Activated naive CD4-positive, alpha-beta T cell treated with anti-CD3 and anti-CD28 coated beads, Interleukin-2, amount 50 U/mL, for 24 hours (primary cell): ENCODE results near the gene IFT43.

ENCODE experiments used
- H3K27ac Mint-ChIP-seq: one replicate; pipeline ENCODE4 v1.8.0; 2021; ENCODE audit warnings: mild to moderate bottlenecking, mixed read lengths
- H3K27me3 Mint-ChIP-seq: one replicate; pipeline ENCODE4 v1.8.0; 2021; ENCODE audit warnings: mixed read lengths
- H3K36me3 Mint-ChIP-seq: one replicate; pipeline ENCODE4 v1.8.0; 2021; ENCODE audit warnings: mixed read lengths
- H3K4me1 Mint-ChIP-seq: one replicate; pipeline ENCODE4 v1.8.0; 2021; ENCODE audit warnings: mixed read lengths
- H3K4me3 Mint-ChIP-seq: one replicate; pipeline ENCODE4 v1.8.0; 2021; ENCODE audit warnings: mild to moderate bottlenecking, mixed read lengths
- H3K9me3 Mint-ChIP-seq: one replicate; pipeline ENCODE4 v1.8.0; 2021; ENCODE audit warnings: mixed read lengths

The IFT43 gene

DNA sequence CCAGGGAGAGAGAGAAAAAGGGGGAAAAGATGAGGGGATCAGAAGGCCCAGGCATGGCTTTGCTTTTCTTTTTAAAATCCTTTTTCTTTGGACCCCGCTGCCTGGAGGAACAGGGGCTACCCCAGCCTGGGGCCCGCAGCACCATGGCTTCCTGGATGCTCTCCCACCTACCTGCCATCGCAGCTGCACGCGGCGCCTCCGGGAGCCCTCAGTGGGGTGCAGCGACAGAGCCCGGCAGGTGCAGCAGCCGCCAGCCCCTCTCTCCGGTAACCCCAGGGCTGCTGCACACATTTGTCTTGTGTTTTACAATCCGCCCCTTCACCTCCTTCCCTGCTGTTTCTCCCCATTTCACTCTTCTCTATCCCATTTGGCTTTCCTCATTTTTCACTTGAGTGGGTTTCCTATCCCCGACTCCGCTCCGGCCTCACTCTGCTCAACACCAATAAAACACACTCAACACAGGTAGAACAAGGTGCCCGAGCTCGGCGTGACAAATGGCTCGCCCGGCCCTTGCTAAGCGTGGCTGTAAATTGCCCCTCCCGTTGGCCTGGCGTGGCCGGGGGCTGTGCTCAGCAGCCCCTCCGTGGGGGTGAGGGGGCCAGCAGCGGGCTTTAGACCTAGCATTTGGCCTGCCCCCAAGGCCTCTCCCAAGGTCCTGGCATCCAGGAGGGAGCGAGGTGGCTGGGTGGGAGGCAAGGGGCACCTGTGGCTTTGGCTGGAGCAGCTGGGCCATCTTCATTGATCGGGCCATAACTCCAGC, 113.5 kb downstream of the IFT43 start:
- Mint-ChIP-seq H3K36me3 (no peaks in the 10 kb centered on the region), H3K9me3 (no peaks in the 10 kb centered on the region), H3K4me3 (no peak overlapping the region), H3K27me3 (peaks cover 5% of the 10 kb centered on the region), H3K27ac (no peak overlapping the region), H3K4me1 (no peaks in the 10 kb centered on the region)

DNA sequence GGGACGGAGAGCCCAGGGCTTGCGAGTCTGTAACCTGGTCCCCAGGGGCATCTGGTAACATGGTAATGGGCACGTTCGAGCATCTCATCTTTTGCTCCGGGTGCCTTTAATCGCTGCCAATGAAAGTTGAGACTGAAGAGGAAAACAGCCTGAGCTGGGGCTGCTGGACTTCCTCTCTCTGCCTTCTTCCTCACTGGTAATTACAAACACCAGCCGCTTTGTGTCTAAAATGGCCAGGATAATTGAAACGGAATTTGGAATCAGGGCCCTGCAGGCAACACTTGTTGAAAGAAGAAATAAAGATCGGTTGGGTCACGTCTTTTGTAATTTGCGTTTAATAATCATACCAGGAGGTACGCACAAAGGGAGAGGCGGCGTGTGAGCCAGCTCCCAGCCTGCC, 114.7 kb downstream of the IFT43 start:
- Mint-ChIP-seq H3K27ac (no peak overlapping the region), H3K4me3 (no peak overlapping the region), H3K36me3 (no peaks in the 10 kb centered on the region), H3K9me3 (no peaks in the 10 kb centered on the region), H3K27me3 (peaks cover 5% of the 10 kb centered on the region), H3K4me1 (no peaks in the 10 kb centered on the region)

DNA sequence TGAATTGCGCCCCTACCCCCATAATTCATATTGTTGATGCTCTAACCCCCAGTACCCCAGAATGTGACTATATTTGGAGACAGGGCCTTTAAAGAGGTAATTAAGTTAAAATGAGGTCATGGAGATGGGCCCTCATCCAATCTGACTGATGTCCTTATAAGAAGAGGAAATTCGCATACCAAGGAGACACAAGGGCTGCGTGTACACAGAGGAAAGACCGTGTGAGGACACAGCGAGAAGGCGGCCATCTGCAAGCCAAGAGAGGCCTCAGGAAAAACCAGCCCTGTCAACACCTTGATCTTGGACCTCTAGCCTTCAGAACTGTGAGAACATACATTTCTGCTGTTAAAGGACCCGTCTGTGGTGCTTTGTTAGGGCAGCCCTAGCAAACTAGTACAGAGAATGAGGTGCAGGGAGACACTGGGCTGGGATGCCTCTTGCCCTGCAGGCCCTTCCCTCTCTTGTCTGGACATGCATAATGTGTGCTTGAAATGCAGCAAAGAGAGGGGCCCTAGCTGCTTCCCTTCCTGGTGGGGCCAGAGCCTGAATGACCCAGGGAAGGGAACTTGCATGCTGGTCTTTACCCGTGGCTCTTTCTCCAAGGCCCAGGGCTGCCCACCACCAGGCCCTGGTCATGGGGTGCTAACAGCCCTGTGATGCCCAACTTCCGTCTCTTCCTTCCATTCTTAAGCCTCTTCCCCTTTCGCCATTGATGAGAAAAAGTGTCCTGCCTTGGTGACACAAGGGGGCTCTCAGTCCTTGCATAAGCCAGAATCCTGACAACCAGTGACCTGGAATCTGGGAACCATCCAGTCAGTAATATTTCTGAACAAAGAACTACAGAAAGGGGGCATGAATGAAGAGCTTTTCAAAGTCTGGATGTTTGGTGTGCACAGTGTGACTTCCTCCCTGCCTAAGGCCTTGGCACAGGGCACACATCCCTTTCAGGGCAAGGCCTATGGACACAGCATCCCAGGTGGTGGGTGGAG, 116.1 kb downstream of the IFT43 start:
- Mint-ChIP-seq H3K9me3 (no peaks in the 10 kb centered on the region), H3K36me3 (no peaks in the 10 kb centered on the region), H3K4me3 (no peak overlapping the region), H3K27me3 (peaks cover 8% of the 10 kb centered on the region), H3K4me1 (no peaks in the 10 kb centered on the region), H3K27ac (no peak overlapping the region)

DNA sequence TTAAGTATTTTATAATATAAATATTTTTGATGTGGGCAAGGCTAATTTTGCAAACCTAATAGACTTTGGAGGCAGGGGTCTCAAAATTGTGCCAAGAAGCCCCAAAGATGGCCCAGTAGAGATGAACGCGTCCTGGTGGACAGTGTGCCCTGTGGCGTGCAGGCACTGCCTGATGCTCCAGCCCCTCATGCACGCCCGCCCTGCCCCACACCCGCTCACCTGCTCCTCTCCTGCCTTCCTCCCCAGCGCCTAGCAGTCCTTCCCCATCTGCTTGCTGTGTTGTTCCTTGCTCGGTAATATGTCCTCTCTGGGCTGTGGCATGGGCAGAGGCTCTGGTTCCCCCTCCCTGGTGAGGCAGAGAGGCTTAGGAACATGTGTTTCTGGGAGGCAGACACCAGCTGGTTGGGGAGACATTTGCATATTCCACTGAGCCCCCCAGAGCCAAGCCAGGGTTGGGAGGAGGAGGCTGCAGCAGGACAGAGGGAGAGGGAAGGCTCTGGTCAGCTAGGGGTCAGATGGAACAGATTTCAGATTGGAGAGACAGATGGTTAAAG, 119.3 kb downstream of the IFT43 start:
- no peak overlapping the region for H3K4me3 Mint-ChIP-seq
- no peaks in the 10 kb centered on the region for H3K4me1 Mint-ChIP-seq
- no peaks in the 10 kb centered on the region for H3K36me3 Mint-ChIP-seq
- peaks cover 7% of the 10 kb centered on the region for H3K9me3 Mint-ChIP-seq
- H3K27ac Mint-ChIP-seq, result no peak overlapping the region
- peaks cover 8% of the 10 kb centered on the region for H3K27me3 Mint-ChIP-seq

DNA sequence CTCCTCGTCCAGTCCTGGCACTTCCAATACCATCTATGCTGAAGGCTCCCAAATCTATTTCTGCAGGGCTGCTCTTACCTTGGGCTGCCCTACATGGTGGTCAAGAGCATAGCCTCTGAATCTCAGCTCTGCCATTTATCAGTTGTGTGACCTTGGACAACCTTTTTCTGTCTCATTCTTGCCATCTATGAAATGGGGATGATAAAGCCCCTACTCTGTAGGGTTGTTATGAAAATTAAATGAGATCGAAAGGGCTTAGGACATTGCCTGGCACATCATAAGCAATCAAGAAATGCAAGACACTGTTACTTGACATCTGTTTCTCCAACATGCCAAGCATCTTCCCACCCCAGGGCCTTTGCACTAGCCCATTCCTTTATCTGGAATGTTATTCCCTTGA, 120.6 kb downstream of the IFT43 start:
- Mint-ChIP-seq H3K36me3 (no peaks in the 10 kb centered on the region), H3K9me3 (peaks cover 7% of the 10 kb centered on the region), H3K4me3 (no peak overlapping the region), H3K4me1 (no peaks in the 10 kb centered on the region), H3K27me3 (peaks cover 7% of the 10 kb centered on the region), H3K27ac (no peak overlapping the region)

DNA sequence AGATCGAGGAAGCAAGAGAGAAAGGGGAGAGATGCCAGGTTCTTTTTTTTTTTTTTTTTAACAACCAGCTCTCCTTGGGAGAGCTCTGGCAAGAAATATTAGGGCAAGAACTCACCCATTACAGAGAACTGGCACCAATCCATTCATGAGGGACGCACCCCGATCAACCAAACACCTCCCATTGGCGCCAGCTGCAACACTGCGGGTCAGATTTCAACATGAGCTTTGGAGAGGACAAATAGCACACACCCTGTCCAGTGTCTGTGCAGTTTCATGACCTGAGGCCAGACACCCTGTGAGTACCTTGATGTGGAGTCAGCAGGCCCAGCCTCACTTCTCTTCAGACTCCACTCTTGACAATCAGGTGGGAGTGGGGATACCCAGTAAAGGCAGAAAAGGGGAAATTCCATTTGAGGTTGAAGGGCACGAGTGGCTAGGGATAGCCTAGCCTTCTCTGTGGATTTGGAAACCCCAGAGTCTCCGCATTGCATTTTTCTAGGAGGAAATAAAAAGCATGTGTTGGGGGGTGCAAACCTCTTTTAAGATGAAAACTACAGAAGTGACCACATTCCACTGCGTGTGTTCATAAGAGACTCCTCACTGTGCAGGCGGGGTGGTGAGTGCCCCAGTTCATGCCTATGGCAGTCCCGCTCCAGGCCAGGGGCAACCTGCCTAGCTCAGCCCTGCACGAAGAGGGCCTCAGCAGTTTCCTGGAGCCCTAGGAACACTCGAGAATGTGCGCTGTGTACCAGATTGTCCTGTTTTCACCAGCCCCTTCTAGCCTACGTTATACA, 123.7 kb downstream of the IFT43 start:
- no peak overlapping the region for H3K27ac Mint-ChIP-seq
- peaks cover 5% of the 10 kb centered on the region for H3K27me3 Mint-ChIP-seq
- H3K9me3 Mint-ChIP-seq, result peaks cover 7% of the 10 kb centered on the region
- no peaks in the 10 kb centered on the region for H3K4me1 Mint-ChIP-seq
- no peaks in the 10 kb centered on the region for H3K36me3 Mint-ChIP-seq
- no peak overlapping the region for H3K4me3 Mint-ChIP-seq

DNA sequence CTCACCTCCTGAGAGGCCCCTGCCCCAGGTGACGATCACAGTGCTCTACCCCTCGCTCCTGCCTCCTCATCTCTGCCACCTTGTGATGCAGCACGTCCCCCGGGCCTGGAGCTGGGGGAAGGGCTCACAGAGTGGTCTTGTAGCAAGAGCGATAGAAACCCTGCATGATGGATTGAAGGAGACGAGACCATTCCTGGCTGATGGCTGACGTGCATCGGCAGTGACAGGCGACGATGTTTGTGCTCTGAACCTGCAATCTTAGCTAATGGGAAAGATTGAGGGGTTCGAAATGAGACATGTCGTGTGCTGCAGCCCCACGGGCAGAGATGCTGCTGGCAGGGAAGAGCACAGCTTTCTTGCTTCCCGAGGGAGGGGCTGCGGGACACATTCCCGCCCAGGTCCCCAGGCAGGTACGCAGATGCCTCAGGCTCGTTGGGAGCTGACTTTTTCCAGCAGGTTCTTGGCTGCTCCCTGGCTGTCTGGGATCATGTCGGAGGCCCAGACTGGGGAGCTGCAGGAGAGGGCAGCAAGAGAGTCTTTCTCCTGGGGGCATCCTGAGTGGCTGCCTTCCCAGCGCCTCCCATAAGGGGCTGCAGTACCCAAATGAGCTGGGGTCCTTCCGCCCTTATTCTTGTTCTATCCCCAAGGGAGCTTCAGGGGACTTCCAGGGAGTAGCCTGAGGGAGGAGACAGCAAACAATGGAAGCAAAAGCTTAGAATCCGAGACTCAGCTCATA, 127.5 kb downstream of the IFT43 start:
- peaks cover 7% of the 10 kb centered on the region for H3K9me3 Mint-ChIP-seq
- H3K4me1 Mint-ChIP-seq, result no peaks in the 10 kb centered on the region
- peaks cover 5% of the 10 kb centered on the region for H3K27me3 Mint-ChIP-seq
- H3K36me3 Mint-ChIP-seq, result no peaks in the 10 kb centered on the region
- H3K27ac Mint-ChIP-seq, result no peak overlapping the region
- H3K4me3 Mint-ChIP-seq, result no peak overlapping the region

DNA sequence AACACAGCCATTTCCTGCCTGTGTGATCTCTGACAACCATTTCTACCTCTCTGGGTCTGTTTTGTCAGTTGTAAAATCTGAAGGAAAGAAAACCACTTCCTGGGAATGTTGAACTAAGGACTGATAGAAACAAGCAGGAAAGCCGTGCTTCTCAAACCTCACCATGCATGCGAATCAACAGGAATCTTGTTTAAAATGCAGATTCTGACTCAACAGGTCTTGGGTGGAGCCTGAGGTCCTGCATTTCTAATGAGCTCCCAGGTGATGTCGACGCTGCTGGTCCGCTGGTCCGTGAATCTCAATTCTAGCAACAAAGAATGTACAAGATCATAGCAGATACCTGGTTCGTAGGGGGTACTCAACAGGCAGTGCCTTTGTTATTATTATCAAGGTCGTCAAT, 128.1 kb downstream of the IFT43 start:
- H3K27me3 Mint-ChIP-seq, result peaks cover 5% of the 10 kb centered on the region

DNA sequence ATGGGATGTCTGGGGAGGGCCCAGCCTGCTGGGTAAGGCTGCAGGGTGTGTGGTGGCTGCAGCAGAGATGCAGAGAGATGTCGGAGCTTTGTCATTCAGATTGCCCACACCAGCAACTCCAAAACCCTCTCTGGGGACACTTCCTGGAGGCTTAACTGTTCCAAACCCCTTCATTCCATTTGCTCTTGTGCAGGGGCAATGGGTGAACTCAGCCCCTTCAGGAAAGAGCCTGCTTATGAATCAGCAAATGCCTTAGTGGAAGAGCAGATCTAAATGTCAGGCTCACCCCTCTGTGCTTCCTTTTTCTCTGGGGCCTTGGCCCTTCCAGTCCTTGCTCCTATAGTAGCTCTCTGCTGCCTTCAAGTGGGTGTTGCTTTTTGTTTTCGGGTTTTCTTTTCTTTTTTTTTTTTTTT, 129.5 kb downstream of the IFT43 start:
- H3K4me3 Mint-ChIP-seq, result no peak overlapping the region
- no peaks in the 10 kb centered on the region for H3K9me3 Mint-ChIP-seq
- no peaks in the 10 kb centered on the region for H3K36me3 Mint-ChIP-seq
- H3K27me3 Mint-ChIP-seq, result peaks cover 5% of the 10 kb centered on the region
- no peak overlapping the region for H3K27ac Mint-ChIP-seq
- no peaks in the 10 kb centered on the region for H3K4me1 Mint-ChIP-seq

More for the DNA sequence above, 128.1 kb downstream of the IFT43 start:
- Mint-ChIP-seq H3K4me1 (no peaks in the 10 kb centered on the region), H3K36me3 (no peaks in the 10 kb centered on the region), H3K27ac (peak overlapping the region; percentile 23), H3K4me3 (no peak overlapping the region), H3K9me3 (peaks cover 2% of the 10 kb centered on the region)

DNA sequence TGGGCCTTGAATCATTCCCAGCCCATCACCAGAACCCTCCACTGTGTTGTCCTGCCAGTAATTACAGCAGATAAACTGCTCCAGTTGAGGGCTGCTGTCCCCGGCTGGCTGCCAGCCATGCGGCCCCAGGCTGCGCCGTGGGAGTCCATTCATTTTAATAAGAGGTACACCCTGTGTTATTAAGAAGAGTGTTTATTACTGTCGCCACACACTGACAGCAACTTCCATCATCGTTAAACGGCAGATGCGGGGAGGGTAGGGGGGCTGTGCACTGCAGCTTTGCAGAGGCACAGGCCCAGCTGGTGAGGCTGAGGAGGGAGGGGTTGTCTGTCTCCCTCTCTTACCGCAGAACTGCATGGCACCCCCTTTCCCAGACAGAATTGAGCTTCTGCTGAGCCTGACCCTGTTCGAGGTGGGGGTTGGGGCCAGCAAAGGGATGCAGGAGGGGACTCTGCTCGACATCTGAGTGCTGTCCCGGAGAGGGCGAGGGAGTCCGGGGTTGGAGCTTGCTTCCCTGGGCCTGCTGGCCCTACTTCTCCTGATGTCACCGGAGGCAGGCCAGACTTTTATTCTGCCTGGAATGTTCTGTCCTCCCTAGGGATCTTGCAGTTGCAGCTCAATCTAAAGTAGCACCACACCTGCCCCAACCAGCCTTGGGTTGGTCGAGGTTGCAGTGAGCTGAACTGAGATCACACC, 132.4 kb downstream of the IFT43 start:
- no peak overlapping the region for H3K27ac Mint-ChIP-seq
- no peaks in the 10 kb centered on the region for H3K36me3 Mint-ChIP-seq
- H3K4me1 Mint-ChIP-seq, result no peaks in the 10 kb centered on the region
- no peak overlapping the region for H3K4me3 Mint-ChIP-seq
- H3K27me3 Mint-ChIP-seq, result peaks cover 4% of the 10 kb centered on the region
- H3K9me3 Mint-ChIP-seq, result no peaks in the 10 kb centered on the region

DNA sequence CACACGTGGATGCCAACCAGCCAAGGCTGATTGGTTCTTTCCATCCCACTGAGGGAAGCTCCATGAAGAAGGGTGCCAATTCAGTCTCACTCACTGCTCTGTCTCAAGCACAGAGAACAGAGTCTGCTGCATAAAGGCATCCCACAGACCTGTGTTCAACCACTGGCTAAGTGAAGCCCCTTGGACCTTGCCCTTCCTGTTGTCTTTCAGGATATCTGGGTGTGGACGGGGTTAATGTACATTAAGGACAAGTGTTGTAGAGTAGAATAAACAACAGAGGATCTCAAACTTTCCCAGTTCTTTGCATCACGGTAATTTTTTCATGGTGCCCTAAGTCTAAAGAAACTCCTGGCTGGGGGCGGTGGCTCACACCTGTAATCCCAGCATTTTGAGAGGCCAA, 133.0 kb downstream of the IFT43 start:
- no peaks in the 10 kb centered on the region for H3K36me3 Mint-ChIP-seq
- H3K4me3 Mint-ChIP-seq, result no peak overlapping the region
- no peak overlapping the region for H3K27ac Mint-ChIP-seq
- H3K4me1 Mint-ChIP-seq, result no peaks in the 10 kb centered on the region
- H3K9me3 Mint-ChIP-seq, result no peaks in the 10 kb centered on the region
- H3K27me3 Mint-ChIP-seq, result peaks cover 4% of the 10 kb centered on the region

DNA sequence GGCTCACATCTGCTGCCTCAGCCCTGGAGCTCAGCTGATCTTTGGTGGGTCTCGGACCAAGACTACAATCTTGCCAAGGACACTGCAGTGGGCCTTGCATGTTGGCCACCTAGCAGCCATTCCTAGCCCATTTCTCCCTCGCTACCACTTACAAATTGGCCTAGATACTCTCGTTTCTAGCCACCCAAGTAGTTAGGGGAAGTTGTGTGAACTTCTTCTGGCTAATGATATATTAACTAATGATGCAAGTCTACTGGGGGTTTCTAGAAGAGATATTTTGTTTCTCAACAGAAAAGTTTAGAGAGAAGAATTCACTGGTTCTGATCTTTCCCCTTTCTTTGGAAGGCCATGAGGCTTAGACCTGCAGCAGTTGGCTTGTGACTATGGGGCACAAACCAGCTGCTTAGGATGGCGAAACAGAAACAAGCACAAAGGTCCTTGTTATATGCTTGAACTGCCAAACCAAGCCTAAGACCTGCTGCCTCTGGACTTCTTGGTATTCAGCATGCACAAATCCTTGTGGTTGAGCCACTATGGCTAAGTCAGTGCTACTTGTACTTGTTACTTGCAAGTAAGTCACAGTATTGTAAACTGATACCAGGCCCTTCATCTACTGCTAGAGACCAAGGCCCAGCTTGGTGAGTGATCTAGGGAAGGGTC, 135.7 kb downstream of the IFT43 start:
- Mint-ChIP-seq H3K9me3 (no peaks in the 10 kb centered on the region), H3K27me3 (no peaks in the 10 kb centered on the region), H3K4me1 (no peaks in the 10 kb centered on the region), H3K36me3 (no peaks in the 10 kb centered on the region), H3K27ac (no peak overlapping the region), H3K4me3 (no peak overlapping the region)

DNA sequence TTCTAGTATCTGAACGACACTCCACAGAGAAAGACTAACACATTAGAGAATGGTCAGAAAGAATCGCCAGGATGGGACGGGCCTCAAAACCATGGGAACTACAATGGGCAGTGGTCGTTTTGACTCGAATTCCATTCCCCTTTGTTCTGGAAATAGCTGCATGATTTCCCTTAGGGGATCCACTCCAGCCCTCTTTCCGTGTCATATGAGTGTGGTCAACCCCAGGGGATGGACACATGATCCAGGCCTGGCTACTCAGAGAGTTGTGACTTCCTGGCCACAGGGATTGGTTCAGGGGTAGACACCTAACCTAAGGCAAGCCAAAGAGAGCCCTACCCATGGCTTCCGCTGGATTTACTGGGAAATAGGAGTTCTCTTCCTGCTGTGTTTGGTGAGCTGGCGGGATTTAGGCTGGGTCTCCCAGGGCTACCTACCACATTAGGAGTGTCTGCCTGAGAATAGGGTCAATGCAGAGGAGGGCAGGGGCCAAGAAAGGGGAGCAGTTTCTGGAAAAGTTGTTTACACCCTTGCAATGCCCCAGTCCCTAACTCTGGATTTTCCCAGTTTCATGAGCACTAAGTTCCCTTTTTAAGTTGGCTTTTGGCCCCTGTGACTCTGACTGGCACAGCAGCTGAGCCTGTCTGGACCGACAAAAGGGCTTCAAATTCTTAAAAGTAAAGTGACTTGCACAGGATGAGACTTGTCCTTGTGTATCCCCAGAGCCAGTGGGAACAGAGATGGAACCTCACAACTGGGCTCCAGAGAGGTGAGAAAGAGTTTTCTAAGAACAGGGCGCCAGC, 138.1 kb downstream of the IFT43 start:
- no peaks in the 10 kb centered on the region for H3K36me3 Mint-ChIP-seq
- H3K4me1 Mint-ChIP-seq, result no peaks in the 10 kb centered on the region
- H3K4me3 Mint-ChIP-seq, result no peak overlapping the region
- peaks cover 12% of the 10 kb centered on the region for H3K27me3 Mint-ChIP-seq
- H3K9me3 Mint-ChIP-seq, result peaks cover 4% of the 10 kb centered on the region
- H3K27ac Mint-ChIP-seq, result no peak overlapping the region
